Mesenteric fat pad (tissue), 1 donor: Measurements from ENCODE around the gene RAB11FIP2. TPM values are rescaled to one million over a fixed set of nuclear protein-coding genes. Genes with fewer than 3 reads are reported as not detected.

Experiments
- DNase-seq: peaks from one replicate; pipeline ENCODE4 v3.0.0-alpha.2; 2020; ENCODE audit warnings: low spot score
- total RNA-seq: library from RNA; stranded (reverse); fragmentation: NEBNext Ultra II Directional; extraction: Animal tissue kit (Norgen Biotek cat#: 25700); gene quantifications from one replicate; pipeline ENCODE4 v1.2.1, GENCODE V29; 2021
- donor health status: DM: yes; HTN: yes; CAD: no.

Gene RAB11FIP2
- total RNA-seq, 1 donor from 2014 or later = 21.7 TPM

- DNase-seq = no peak
Measured at GRCh38 chr10:118035354-118036005, 11.3 kb downstream of the RAB11FIP2 start.

GRCh38 chr10:118034791-118035261 is 11.9 kb downstream of the RAB11FIP2 start:
- no peak for DNase-seq

- DNase-seq = no peak
Measured at GRCh38 chr10:118033905-118034304, 12.8 kb downstream of the RAB11FIP2 start.

GRCh38 chr10:118032564-118032963 is 14.2 kb downstream of the RAB11FIP2 start:
- no peak for DNase-seq

- no peak for DNase-seq
Measured at GRCh38 chr10:118031351-118032075, 15.2 kb downstream of the RAB11FIP2 start.

- no peak for DNase-seq
Measured at GRCh38 chr10:118028619-118029018, 18.1 kb downstream of the RAB11FIP2 start.

- DNase-seq = no peak
Measured at GRCh38 chr10:118027397-118027796, 19.3 kb downstream of the RAB11FIP2 start.

GRCh38 chr10:118026936-118027335 is 19.8 kb downstream of the RAB11FIP2 start:
- no peak for DNase-seq

GRCh38 chr10:118020365-118020764 is 26.4 kb downstream of the RAB11FIP2 start:
- DNase-seq = no peak

GRCh38 chr10:118017850-118018249 is 28.9 kb downstream of the RAB11FIP2 start:
- no peak for DNase-seq

- DNase-seq = no peak
Measured at GRCh38 chr10:118017071-118017740, 29.5 kb downstream of the RAB11FIP2 start.

- no peak for DNase-seq
Measured at GRCh38 chr10:118012952-118013525, 33.7 kb downstream of the RAB11FIP2 start.

GRCh38 chr10:118007773-118008172 is 39.0 kb downstream of the RAB11FIP2 start:
- DNase-seq = no peak

- no peak for DNase-seq
Measured at GRCh38 chr10:118003126-118003525, 43.6 kb downstream of the RAB11FIP2 start.

GRCh38 chr10:118002581-118002980 is 44.2 kb downstream of the RAB11FIP2 start:
- no peak for DNase-seq

GRCh38 chr10:117997673-117998072 is 49.1 kb downstream of the RAB11FIP2 start:
- DNase-seq = no peak

- no peak for DNase-seq
Measured at GRCh38 chr10:117996709-117997108, 50.0 kb downstream of the RAB11FIP2 start.

- no peak for DNase-seq
Measured at GRCh38 chr10:117994771-117995170, 52.0 kb downstream of the RAB11FIP2 start.

GRCh38 chr10:117993166-117993565 is 53.6 kb downstream of the RAB11FIP2 start:
- no peak for DNase-seq

- no peak for DNase-seq
Measured at GRCh38 chr10:117991701-117992100, 55.0 kb downstream of the RAB11FIP2 start.

- no peak for DNase-seq
Measured at GRCh38 chr10:117989962-117990361, 56.8 kb downstream of the RAB11FIP2 start.

GRCh38 chr10:117988814-117989213 is 57.9 kb downstream of the RAB11FIP2 start:
- DNase-seq = no peak
